PC-3 (cell line): ENCODE measurements around the gene INF2. TPM values are rescaled to one million over a fixed set of nuclear protein-coding genes. Genes with fewer than 3 reads are reported as not detected.

ENCODE experiments used
- ATAC-seq: fragments of 200-7000 bp; cut with Tn5 transposase; 2 replicates; pipeline ENCODE4 v1.9.1; 2020; ENCODE audit warnings: mild to moderate bottlenecking, moderate library complexity
- BruUV-seq: library from RNA; stranded (reverse); fragments of 400-500 nt; replicated peaks from 2 replicates; lab custom pipeline; 2021; lab: Mats Ljungman, UMichigan
- CTCF ChIA-PET: fragments of 300-600 bp; sonication (Branson Sonifier 250); formaldehyde crosslinking; loops from one replicate; lab custom pipeline; 2022; ENCODE audit warnings: antibody characterized with exemption; lab: Charles Lee
- POLR2A ChIA-PET: fragments of 300-600 bp; sonication (Branson Sonifier 250); formaldehyde crosslinking; loops from one replicate; lab custom pipeline; 2022; ENCODE audit warnings: antibody characterized with exemption; ENCODE audit not compliant: unreplicated experiment; lab: Charles Lee
- DNase-seq: peaks from one replicate; pipeline ENCODE4 v3.0.0-alpha.2; 2015
- H2AFZ ChIP-seq: fragments of 300-600 bp; sonication (generic); 2 replicates; pipeline ENCODE4 v1.6.0; 2016; ENCODE audit warnings: antibody characterized with exemption, low read length
- H3F3A ChIP-seq: fragments of 300-600 bp; sonication (generic); one replicate; pipeline ENCODE4 v1.6.0; 2017; ENCODE audit warnings: antibody characterized with exemption, low read length, control low read depth, mild to moderate bottlenecking; ENCODE audit not compliant: unreplicated experiment
- H3K27ac ChIP-seq: fragments of 300-600 bp; sonication (generic); 2 replicates; pipeline ENCODE4 v1.5.1; 2016; ENCODE audit warnings: mild to moderate bottlenecking, low read length
- H3K27me3 ChIP-seq: fragments of 300-600 bp; sonication (generic); 2 replicates; pipeline ENCODE4 v1.6.1; 2016; ENCODE audit warnings: low read length, mixed read lengths
- H3K36me3 ChIP-seq: fragments of 300-600 bp; sonication (generic); 2 replicates; pipeline ENCODE4 v1.6.1; 2016; ENCODE audit warnings: low read depth, mixed run types, low read length, mixed read lengths
- H3K4me1 ChIP-seq: fragments of 300-600 bp; sonication (generic); 2 replicates; pipeline ENCODE4 v1.5.1; 2016; ENCODE audit warnings: low read length; ENCODE audit not compliant: insufficient read depth
- H3K4me2 ChIP-seq: fragments of 300-600 bp; sonication (generic); 2 replicates; pipeline ENCODE4 v1.6.0; 2016; ENCODE audit warnings: low read length
- H3K4me3 ChIP-seq: fragments of 300-600 bp; sonication (generic); 2 replicates; pipeline ENCODE4 v1.5.1; 2016; ENCODE audit warnings: mild to moderate bottlenecking, low read length, mixed read lengths
- H3K79me2 ChIP-seq: fragments of 300-600 bp; sonication (generic); 2 replicates; pipeline ENCODE4 v1.6.1; 2017; ENCODE audit warnings: low read length, mixed read lengths
- H3K9ac ChIP-seq: fragments of 300-600 bp; sonication (generic); 2 replicates; pipeline ENCODE4 v1.6.0; 2016; ENCODE audit warnings: mild to moderate bottlenecking, low read length
- H3K9me2 ChIP-seq: fragments of 300-600 bp; sonication (generic); replicated peaks from 2 replicates; pipeline ENCODE4 v1.6.1; 2016; ENCODE audit warnings: mixed run types, low read length, mixed read lengths
- H3K9me3 ChIP-seq: fragments of 300-600 bp; sonication (generic); 2 replicates; pipeline ENCODE4 v1.6.1; 2016; ENCODE audit warnings: low read length, mixed read lengths
- H4K20me1 ChIP-seq: fragments of 300-600 bp; sonication (generic); 2 replicates; pipeline ENCODE4 v1.6.1; 2016; ENCODE audit warnings: low read length, mixed read lengths
- CTCF ChIP-seq: fragments of 300-600 bp; sonication (generic); conservative IDR thresholded peaks from 2 replicates; pipeline ENCODE4 v1.5.1; 2017; ENCODE audit warnings: antibody characterized with exemption, low read depth, mild to moderate bottlenecking, low read length
- EZH2 ChIP-seq: fragments of 300-600 bp; sonication (generic); IDR thresholded peaks from one replicate; pipeline ENCODE4 v1.6.1; 2017; ENCODE audit warnings: antibody characterized with exemption, mild to moderate bottlenecking, low read length; ENCODE audit not compliant: unreplicated experiment
- EZH2phosphoT487 ChIP-seq: fragments of 300-600 bp; sonication (generic); IDR thresholded peaks from 2 replicates; pipeline ENCODE4 v1.6.1; 2018; ENCODE audit warnings: mild to moderate bottlenecking, antibody characterized with exemption, low read length, borderline replicate concordance
- intact Hi-C: fragments of 100-400 bp; cut with micrococcal nuclease; formaldehyde crosslinking; loops from 2 replicates; pipeline ENCODE4 v1.9.0; 2023
- total RNA-seq: library from RNA; depleted of rRNA; stranded (reverse); fragments of >200 nt; gene quantifications from 2 replicates; pipeline ENCODE4 v1.2.3, GENCODE V29; 2014

INF2 gene
- total RNA-seq, 1 experiment from 2014 or later, result 132 TPM

DNA sequence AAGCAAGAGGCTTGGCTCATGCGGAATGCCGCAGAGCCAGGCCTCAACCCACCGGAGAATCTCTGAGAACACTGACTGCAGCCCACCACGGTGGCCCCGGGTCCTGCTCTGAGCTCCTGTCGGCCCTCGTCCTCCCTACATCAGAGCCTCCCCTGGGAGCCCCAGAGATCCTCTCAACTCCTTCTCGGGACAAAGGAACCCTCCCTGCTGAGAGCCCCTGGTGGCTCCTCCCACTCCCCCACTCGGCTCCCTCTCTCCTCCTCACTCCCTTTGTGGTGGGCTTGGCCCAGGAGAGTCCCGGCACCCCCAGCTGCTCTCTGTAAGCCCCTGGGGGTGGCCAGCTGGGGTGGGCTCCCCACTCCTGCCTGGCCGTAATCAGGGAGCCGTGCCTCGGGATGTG is 11.1 kb upstream of the INF2 start:
- BruUV-seq, result TSS peak; percentile 38

DNA sequence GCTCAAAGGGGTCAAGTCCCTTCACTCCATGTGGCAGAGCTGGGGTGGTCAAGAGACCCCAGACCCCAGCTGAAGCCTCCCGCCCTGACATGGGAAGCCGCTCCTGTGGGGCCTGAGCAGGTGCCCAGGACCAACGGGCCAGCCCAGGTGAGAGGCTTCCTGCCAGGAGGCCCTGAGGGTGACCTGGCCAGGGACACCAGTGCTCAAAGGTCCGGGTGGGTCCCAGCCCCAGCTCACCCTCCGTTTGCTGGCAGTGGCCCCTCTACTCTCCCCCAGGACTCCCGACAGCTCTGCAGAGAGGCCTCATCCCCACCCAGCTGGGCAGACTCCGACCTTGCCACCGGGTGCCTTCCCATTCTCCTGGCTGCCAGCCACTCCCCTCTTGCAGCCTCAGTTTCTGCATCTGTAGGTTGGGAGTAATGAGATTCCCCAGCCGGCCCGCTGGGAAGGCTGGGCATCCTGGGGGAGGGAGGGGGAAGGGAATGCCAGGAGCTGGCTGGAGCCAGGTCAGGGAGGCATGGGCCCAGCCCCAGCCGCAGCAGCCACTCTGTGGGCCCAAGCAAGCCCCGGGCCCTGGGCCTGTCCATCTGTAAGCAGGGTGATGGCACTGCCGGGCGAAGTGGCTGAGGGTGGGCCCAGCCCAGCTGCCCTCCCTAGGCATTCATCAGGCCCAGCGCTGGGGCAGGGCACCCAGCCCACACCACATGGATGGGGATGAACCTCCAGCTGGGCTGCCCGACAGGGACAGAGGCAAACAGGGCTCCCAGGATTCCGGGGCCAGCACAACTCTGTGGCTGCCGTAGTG is 10.3 kb upstream of the INF2 start:
- Histone ChIP-seq H3K36me3 (no peaks in the 10 kb centered on the region), H3K4me2 (no peak overlapping the region), H3K9me2 (no peaks in the 10 kb centered on the region), H4K20me1 (no peaks in the 10 kb centered on the region), H3K27ac (peak overlapping the region; percentile 99; the same call in 1 of the 2 replicates), H3K9me3 (no peaks in the 10 kb centered on the region), H3K27me3 (no peaks in the 10 kb centered on the region), H3F3A (no peaks in the 10 kb centered on the region), H3K9ac (no peak overlapping the region), H3K79me2 (0 out of 2 replicates have a peak, but pooled peaks cover 5% of the 10 kb centered on the region), H3K4me3 (no peak overlapping the region), H2AFZ (no peak overlapping the region), H3K4me1 (peaks cover 62% of the 10 kb centered on the region)
- intact Hi-C loops, result no loop called here
- ATAC-seq (no peak), DNase-seq (no peak)
- no TSS peak for BruUV-seq
- ChIA-PET POLR2A (no interaction called here), CTCF (no interaction called here)
- no peak for TF ChIP-seq CTCF
- no peak for TF ChIP-seq EZH2phosphoT487
- TF ChIP-seq EZH2, result no peak

More for the DNA sequence above, 11.1 kb upstream of the INF2 start:
- Histone ChIP-seq H3K4me1 (peaks cover 62% of the 10 kb centered on the region), H3K9me2 (no peaks in the 10 kb centered on the region), H4K20me1 (no peaks in the 10 kb centered on the region), H3K4me2 (peak overlapping the region; percentile 80), H3F3A (no peaks in the 10 kb centered on the region), H2AFZ (peak overlapping the region; percentile 73), H3K27me3 (no peaks in the 10 kb centered on the region), H3K9ac (peak overlapping the region; percentile 82), H3K36me3 (no peaks in the 10 kb centered on the region), H3K9me3 (no peaks in the 10 kb centered on the region), H3K27ac (peak overlapping the region; percentile 81), H3K4me3 (peak overlapping the region; percentile 45; the same call in 1 of the 2 replicates), H3K79me2 (0 out of 2 replicates have a peak, but pooled peaks cover 5% of the 10 kb centered on the region)
- no peak for ATAC-seq
- no peak for DNase-seq
- POLR2A ChIA-PET, result interaction anchor here (1.0 kb wide), 1 partner anchor 10 kb away, joined by 4 read pairs; no protein-coding TSS in a partner anchor
- CTCF ChIA-PET, result no interaction called here
- TF ChIP-seq EZH2phosphoT487, result no peak
- TF ChIP-seq EZH2, result no peak
- no peak for TF ChIP-seq CTCF
- intact Hi-C loops, result no loop called here
